Epithelial cell of esophagus (primary cell): ENCODE results near the gene TNNT1.

Source experiments
- DNase-seq: peaks from one replicate; pipeline ENCODE4 v3.0.0; 2010; ENCODE audit warnings: low read depth
- H3K4me3 ChIP-seq: 2 replicates; pipeline ENCODE4 v1.5.1; 2011; ENCODE audit warnings: mild to moderate bottlenecking, low read length, control low read depth
- TF ChIP-seq, protein P1 (sequence below): IDR thresholded peaks from 2 replicates; pipeline ENCODE4 v1.5.1; 2011; ENCODE audit warnings: low read depth, mild to moderate bottlenecking, low read length, control low read depth, inconsistent platforms; ENCODE audit not compliant: insufficient read depth; ENCODE audit errors: missing control alignments

TNNT1 gene

DNA sequence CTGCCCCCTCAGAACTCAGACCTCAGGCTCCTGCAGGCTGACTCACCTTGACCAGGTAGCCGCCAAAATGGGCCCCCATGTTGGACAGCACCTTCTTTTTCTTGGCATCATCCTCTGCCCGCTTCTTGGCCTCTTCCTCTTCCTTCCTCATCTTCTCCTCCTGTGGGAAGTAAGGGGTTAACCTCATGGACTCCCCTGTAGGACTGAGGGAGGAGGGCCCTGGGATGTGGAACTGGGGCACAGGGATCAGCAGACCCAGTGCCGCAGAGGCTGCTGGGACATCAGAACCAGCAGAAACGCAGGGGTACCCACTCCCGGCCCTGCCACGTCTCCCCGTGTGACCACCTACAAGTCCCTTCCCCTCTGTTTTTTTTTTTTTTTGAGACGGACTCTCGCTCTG lies 11.1 kb downstream of the TNNT1 start:
- DNase-seq, result no peak
- H3K4me3 ChIP-seq, result no peak overlapping the region
- TF ChIP-seq, protein P1, sequence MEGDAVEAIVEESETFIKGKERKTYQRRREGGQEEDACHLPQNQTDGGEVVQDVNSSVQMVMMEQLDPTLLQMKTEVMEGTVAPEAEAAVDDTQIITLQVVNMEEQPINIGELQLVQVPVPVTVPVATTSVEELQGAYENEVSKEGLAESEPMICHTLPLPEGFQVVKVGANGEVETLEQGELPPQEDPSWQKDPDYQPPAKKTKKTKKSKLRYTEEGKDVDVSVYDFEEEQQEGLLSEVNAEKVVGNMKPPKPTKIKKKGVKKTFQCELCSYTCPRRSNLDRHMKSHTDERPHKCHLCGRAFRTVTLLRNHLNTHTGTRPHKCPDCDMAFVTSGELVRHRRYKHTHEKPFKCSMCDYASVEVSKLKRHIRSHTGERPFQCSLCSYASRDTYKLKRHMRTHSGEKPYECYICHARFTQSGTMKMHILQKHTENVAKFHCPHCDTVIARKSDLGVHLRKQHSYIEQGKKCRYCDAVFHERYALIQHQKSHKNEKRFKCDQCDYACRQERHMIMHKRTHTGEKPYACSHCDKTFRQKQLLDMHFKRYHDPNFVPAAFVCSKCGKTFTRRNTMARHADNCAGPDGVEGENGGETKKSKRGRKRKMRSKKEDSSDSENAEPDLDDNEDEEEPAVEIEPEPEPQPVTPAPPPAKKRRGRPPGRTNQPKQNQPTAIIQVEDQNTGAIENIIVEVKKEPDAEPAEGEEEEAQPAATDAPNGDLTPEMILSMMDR, result no peak

DNA sequence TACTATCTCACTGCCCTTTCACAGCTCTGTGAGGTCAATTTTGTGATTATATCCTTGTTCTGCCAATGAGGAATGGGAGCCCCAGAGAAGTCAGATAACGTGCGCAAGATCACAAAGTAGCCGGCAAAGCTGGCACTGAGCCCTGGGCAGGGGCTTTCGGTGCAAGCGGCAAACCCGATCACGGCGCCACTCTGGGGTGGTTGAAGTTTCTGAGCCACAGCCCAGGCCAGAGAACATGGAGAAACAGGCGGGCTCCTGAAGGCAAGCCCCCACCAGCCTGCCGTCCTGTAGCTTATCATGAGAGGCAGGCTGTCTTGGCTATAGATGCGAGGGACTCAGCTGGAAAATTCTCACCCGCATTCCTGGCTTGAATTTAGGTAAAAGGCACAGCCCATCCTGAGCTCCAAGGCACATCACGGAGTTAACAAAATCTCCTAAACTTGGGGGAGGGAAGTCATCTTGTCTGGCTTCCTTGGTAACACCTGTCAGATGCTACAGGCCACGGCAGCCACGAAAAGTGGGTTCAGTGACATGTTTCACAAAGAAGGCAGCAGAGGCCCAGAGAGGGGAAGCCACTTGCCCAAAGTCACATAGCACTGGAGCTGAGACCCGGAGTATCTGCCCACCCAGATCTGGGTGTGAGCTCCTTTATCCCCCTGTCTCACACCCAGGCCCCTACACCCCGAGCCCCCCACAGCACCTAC lies 12.5 kb downstream of the TNNT1 start:
- H3K4me3 ChIP-seq, result no peak overlapping the region
- TF ChIP-seq, protein P1, result no peak
- DNase-seq, result no peak

DNA sequence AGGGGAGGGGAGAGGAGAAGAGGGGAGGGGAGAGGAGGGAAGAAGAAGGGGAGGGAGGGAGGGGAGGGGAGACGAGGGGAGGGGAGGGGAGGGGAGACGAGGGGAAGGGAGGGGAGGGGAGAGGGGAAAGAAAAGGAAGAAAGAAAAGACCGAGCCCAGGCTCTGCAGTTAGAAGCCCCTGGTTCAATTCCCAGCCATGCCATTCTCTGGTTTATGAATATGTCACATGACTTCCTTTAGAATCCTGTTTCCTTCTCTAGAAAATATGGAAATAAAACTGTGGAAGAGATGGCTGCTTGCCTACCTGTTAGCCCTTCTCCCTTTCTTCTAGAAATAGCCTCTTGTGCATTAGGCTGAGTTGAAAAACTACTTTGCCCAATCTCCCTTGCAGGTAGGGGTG lies 14.3 kb downstream of the TNNT1 start:
- H3K4me3 ChIP-seq, result no peak overlapping the region
- TF ChIP-seq, protein P1, result no peak
- no peak for DNase-seq

DNA sequence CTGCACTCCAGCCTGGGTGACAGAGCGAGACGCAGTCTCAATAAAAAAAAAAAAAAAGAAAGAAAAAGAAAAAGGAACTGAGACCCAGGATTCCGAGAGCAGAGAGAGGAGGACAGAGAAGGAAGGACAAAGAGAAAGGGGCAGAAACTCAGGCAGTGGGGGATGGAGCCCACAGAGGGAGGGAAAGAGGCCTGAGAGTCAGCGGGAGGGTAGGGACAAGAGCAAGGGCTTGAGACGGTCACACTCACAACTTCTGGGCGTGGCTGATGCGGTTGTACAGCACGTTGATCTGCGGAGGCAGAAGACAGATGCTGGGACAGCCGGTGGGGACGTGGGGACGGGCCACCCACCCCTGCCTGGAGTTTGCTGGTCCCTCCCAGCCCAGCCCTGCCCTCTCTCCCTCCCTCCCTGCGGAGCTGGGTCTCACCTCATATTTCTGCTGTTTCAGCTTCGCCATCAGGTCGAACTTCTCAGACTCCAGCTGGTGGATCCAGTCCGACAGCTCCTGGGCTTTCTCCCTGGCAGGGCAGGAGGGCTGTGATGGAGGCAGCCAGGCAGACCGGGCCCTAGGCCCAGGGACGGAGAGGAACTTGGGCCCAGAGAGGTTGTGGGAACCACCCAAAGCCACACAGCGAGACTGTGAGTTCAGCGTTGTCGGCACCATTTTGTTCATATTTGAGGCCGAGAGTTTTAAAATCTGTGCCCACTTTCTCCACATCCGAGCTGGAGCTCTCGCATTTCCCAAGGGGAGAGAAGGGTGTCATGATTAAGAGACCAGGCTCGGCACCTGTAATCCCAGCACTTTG lies 15.2 kb downstream of the TNNT1 start:
- TF ChIP-seq, protein P1, result no peak
- peak; percentile 36 for DNase-seq
- H3K4me3 ChIP-seq, result no peak overlapping the region

DNA sequence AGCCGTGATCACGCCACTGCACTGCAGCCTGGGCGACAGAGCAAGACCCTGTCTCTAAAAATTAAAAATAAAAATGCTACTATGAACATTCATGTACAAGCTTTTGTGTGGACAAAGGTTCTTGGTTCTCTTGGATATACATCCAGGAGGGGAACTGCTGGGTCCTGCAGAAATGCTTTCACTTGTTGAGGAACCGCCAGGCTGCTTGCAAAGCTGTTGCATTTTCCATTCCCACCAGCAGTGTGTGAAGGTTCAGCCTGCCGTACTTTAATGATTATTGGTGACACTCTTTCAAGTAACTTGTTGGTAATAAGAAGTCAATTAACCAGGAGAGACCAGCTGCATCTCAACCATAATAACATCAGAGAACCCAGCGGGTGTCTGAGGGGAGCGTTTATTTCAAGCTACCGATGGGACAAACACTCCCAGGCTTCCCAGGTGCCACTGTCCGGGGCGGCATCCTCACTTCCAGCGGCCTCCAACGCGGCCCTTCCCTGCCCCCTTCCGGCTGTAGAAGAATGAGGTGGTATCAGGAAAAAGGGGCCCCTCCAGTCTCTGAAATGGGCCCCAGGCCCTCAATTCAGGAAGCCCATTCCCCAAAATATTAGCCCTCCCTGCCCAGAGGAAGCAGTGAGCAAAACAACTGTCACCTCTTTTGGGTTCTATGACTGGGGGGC lies 16.4 kb downstream of the TNNT1 start:
- DNase-seq, result no peak
- TF ChIP-seq, protein P1, result no peak
- no peak overlapping the region for H3K4me3 ChIP-seq

DNA sequence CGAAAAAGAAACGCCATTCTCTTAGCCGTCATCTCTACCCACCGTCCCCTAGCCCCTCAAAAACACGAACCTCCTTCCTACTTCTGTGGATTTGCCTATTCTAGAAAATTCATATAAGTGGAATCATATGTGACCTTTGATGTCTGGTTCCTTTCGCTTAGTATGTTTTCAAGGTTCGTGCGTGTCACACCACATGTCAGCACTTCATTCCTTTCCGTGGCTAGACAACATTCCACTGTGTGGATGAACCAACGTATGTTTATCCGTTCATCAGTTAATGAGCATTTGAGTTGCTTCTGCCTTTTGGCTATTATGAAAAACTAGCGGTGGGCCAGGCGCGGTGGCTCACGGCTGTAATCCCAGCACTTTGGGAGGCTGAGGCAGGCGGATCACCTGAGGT lies 17.6 kb downstream of the TNNT1 start:
- TF ChIP-seq, protein P1, result no peak
- DNase-seq, result no peak
- H3K4me3 ChIP-seq, result no peak overlapping the region
